RKO (cell line): ENCODE data around the gene SLC6A8.
"Not testable (repeated sequence)": the region's sequence is repeated elsewhere in the genome, so short reads cannot be mapped to it uniquely, and the experiment has no call there.

Experiments used
- DNase-seq: peaks from one replicate; pipeline ENCODE4 v3.0.0-alpha.2; 2016; ENCODE audit warnings: low spot score

SLC6A8 gene

DNA sequence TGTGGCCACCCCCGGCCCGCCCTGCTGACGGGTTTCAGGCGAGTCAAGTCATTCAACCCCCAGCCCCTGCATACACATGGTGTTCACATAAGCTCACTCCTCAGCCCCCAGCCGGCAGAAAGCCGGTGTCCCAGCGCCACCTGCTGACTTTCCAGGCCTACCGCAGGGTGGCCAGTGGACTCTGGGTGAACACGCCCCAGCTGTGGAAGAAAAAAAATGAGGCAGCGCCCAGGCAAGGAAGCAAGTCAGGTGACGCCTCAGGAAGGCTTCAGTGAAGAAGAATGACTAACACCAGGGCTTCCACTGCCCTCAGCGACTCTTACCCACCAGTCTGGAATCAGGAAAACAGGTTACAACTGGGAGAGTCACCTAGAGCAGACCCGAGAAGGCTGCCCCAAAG is 20.7 kb downstream of the SLC6A8 start:
- DNase-seq, result peak; percentile 85

GRCh38 chrX:153709726-153710674 is 22.3 kb downstream of the SLC6A8 start:
- DNase-seq, result no peak

DNA sequence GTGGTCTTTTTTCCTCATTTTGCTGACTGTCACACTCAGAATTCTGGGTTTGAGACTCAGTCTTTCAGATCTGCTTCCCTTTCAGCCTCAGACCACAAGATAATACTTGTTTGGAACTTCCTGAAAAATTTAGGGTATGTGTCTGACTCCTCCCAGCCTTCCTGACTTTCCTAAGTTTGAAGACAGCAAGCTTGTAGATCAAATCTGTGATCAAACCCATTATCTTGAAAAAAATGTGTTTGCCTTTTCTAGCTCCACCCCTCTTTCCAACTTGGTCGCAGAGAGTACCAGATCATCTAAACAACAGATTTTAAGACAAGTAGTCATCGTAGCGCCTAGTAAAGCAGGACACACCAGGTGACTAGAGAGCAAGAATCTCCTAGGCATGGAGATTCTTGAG is 26.5 kb downstream of the SLC6A8 start:
- no peak for DNase-seq

DNA sequence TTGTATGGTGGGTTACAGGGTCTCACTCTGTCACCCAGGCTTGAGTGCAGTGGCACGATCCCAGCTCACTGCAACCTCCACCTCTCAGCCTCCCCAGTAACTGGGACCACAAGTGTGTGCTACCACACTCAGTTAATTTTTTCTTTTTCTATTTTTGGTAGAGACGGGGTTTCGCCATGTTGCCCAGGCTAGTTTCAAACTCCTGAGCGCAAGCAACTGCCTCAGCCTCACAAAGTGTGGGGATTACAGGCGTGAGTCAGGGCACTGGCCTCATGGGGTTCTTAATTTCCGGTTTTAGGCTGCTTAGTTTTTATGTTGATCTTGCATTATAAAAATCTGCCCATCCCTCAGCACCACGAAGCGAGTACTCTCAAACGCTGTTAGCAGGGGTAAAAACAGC is 29.7 kb downstream of the SLC6A8 start:
- DNase-seq, result no peak

DNA sequence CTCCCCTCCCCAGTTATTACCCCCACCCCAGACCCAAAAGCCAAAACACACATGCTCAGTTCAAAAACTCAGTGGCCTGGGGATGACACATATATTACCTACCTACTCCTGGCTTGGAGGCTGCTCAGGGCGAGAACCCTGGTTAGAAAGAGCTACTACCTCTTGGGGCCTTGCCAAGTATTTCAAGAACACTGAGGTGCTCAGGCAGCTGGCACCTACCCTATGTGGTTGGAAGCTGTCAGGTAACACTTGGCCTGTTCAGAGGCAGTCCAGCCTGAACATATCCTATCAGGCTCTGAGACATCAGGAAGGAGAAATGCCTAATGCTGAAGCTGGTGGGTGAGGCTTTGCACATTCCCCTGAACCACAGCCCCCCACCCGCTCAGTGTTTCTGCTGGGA is 31.5 kb downstream of the SLC6A8 start:
- no peak for DNase-seq

DNA sequence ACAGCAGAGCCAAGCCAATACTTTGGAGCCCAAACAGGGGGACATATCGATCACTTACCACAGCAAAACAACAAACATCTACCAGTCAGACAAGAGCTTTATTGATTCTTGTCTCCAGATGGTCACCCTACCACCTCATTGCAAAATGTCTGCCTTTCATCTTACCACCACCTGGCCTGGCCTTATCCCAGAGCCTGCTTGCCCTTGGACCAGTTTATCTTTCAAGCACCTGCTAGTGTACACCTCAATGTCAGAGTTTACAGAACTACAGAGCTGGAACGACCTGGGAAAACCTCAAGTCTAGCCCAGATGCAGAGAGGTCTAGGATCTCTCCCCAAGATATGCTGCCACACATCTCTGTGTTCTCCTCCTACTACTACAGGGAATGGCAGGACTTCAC is 32.0 kb downstream of the SLC6A8 start:
- DNase-seq, result no peak

GRCh38 chrX:153722704-153723350 is 35.1 kb downstream of the SLC6A8 start:
- peak; percentile 64 for DNase-seq

DNA sequence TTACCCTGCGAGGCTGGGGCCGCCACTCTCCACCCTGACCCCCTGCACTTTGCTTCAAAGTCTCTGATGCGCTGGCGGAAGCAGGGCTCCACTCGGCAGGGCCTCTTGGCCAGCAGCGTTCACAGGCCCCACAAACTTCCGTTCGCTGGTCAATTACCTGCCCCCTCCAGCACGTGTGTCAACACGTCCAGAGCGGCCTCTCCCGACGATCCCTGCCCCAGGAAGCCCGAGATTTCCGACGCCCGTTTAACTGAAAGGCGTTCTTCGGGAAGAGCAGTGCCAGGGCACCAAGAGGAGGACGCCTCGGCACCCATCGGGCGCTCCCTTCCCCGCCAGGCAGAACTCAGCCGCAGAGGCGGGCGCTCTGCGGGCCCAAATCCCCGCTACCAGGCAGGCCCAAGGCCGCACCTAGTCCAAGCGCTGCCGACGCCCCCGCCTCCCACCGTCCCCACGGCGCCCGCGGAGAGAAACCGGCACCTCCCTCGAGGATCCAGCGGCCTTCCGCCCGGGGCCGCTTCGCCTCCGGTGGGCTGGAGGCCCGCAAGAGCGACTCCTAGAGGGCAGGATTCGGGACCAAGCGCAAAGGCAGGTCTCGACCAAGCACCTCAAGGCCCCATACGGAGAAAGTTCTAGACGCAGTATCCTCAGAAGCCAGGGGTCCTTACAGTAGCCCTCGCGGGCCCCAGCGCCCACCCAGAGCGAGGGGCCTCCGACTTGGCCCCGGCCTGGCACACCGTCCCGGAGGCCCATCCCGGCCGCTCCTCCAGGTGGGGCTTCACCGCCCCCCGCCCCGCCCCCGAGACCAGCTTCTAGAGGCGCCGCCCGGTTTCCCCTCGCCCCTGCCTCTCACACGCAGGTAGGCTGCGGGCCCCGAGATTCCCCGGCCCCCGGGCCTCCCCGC is 35.9 kb downstream of the SLC6A8 start:
- peak; percentile 61 for DNase-seq

- peak; percentile 86 for DNase-seq
Observed at GRCh38 chrX:153724252-153725038, 36.7 kb downstream of the SLC6A8 start, which contains the start of the genes ABCD1 and BCAP31. TSS of gene ABCD1 (plus strand) at chrX:153724856. CDS start at chrX:153725267, 411 bp downstream. TSS of gene BCAP31 (minus strand) at chrX:153724387. CDS start at chrX:153723244, 1,143 bp downstream.

- DNase-seq, result peak; percentile 23
Observed at GRCh38 chrX:153725039-153725831, 37.5 kb downstream of the SLC6A8 start.

DNA sequence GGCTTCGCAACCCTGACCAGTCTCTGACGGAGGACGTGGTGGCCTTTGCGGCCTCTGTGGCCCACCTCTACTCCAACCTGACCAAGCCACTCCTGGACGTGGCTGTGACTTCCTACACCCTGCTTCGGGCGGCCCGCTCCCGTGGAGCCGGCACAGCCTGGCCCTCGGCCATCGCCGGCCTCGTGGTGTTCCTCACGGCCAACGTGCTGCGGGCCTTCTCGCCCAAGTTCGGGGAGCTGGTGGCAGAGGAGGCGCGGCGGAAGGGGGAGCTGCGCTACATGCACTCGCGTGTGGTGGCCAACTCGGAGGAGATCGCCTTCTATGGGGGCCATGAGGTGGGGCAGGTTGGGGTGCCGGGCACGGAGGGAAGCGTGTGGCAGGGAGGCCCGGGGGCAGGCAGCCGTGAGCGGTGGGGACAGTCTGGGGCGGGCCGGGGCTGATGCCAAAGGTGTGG is 38.1 kb downstream of the SLC6A8 start:
- peak; percentile 18 for DNase-seq

DNA sequence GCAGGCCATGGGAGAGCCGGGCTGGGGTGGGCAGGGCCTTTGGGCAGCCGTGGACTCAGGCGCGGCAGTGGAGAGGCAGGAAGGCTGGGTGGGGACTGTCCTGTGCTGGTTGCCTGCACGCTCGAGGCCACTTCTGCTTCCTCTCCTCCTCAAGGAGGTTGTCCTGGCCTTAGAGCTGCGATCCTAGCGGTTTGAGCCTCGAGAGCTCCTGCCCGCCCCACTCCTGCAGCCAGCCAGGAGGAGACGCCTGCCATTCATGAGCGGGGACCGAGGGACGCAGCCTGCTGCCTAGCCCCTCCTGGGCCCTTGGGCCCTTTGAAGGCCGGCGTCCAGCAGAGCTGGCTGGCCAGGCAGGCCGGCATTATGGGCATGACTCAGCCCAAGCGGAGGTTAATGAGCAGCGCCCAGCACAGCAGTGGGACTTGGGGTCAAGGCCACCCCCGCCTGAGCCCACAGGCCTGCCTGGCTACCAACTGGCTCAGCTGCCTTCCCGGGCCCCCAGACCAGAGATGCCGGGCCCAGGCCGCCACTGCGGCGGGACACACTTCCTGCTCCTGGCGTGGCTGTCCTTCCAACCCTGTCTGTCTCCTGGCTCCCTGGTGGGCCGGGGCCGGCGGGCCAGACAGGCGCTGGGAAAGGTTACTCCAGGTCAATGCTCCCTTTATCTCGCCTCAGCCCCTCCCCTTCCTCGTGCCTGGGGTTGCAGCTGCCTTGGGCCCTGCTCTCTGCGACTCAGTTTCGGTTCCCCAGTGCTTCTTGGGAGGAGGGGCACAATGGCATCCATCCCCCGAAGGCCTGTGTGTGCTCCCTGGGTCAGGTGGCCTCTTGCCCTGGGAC is 38.8 kb downstream of the SLC6A8 start:
- DNase-seq, result peak; percentile 61

DNA sequence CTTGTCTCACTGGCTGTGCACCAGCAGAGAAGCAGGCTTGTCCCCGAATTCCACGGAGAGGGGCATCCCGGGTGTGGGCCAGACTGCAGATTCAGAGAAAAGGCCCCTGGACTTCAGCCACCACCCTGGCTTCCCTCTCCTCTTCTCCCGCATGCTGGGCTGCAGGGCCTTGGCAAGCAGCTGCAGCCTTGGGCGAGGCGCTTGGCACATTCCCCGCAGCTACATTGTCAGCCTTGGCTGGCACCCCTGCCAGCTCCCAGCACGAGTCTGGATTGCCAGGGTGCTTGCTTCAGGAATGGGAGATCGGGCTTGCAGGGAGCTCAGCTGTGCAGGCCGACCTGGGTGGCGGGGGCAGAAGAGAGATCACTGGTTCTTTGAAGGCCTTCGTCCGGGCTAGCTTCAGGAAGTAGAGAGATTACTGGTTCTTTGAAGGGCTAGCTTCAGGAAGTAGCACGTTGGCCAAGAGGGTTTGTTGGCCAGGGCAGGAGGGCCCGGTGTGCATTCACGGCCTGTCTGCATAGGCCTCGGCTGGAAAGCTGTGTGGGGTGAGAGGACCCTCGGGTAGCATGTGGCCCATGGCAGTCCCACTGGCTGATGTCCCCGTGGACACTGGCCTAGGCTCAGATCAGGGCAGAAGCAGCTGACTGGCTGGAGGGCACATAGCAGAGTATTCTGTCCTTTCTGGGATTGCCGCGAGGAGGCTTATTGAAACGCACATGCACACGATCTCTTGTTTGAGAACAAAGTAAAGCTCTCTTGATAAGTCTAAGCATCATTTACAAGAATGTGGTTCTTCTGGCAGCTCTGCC is 39.6 kb downstream of the SLC6A8 start:
- DNase-seq, result no peak

DNA sequence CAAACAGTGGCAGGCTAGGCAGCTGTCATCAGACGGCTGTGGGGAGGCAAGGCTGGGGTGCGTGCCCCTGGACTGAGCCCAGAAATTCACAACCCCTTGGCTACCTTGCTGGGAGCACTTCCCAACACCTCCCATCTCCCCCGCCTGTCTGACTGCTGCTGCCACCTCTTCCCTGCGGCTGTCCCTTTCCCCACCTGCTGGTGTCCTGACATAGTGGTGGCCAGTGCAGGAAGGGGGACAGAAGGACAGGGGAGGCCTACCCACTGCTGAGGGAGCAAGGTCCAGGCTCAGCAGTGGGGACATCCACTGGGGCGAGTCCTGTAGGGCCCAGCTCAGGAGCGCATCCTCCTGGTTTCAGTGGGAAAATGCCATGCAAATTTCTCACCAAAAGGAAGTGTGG is 40.4 kb downstream of the SLC6A8 start:
- DNase-seq, result no peak

- no peak for DNase-seq
Observed at GRCh38 chrX:153728951-153729631, 41.4 kb downstream of the SLC6A8 start.

DNA sequence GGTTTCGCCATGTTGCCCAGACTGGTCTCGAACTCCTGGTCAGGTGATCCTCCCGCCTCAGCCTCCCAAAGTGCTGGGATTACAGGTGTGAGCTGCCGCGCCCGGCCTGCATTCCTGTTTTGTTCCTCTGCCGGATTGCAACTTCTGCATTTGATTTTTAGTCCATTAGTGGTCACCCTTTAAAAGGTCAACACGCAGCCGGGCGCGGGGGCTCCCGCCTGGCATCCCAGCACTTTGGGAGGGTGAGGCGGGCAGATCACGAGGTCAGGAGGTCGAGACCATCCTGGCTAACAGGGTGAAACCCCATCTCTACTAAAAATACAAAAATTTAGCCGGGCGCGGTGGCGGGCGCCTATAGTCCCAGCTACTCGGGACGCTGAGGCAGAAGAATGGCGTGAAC is 42.4 kb downstream of the SLC6A8 start:
- DNase-seq, result not testable (repeated sequence)

DNA sequence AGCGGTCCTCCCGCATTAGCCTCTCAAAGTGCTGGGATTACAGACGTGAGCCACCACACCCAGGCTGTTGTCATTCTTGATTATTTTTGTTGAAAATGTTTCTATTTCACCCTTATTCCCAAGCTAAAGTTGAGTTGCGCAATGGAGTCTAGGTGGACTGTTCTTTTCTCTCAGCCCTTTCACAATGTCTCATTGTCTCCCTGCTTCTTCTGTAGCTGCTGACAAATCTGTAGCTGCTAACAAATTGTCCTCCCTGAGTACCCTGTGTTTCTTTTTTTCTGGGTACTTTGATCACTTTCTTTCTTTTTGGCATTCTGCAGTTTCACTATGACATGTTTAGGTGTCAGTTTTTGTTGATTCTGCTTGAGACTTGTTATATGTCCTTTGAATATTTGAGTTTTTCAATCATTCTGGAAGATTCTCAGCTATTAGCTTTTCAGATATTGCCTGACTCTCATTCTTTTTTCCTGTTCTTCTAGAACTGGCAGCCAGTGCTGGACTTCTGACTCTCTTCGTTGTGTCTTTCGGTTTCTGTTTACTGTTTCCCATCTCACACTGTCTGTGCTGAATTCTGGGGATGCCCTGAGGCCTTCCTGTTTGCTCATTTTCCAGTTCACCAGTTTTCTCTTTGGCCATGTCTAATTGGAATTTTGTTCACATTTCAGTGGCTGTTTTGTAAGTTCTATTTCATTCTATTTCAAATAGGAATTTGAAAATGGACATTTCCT is 43.6 kb downstream of the SLC6A8 start:
- DNase-seq, result no peak
